Kidney (tissue), 14 donors: ENCODE data around the gene MS4A18. TPM values are rescaled to one million over a fixed set of nuclear protein-coding genes. Genes with fewer than 3 reads are reported as not detected.
A peak's percentile ranks its signal among the peaks of the same experiment; 100 is the strongest.

ENCODE experiments used
- DNase-seq, 5 donors: peaks; one replicate each; pipeline ENCODE4 v3.0.0-alpha.2; 2013 to 2020
- FAIRE-seq: peaks from 2 replicates; lab custom pipeline; 2012; peaks lifted over from hg19 to GRCh38; lab: Jason Lieb, UNC
- H3K27ac ChIP-seq, 2 donors: one replicate each; pipeline ENCODE4 v1.7.0; 2013; ENCODE audit warnings: low read depth in 2 of 2, low read length in 2 of 2, inconsistent platforms in 1 of 2
- H3K27me3 ChIP-seq: one replicate; pipeline ENCODE4 v1.7.1; 2013; ENCODE audit warnings: low read length, inconsistent platforms; ENCODE audit not compliant: control insufficient read depth, insufficient read depth
- H3K36me3 ChIP-seq, 3 donors: one replicate each; pipeline versions ENCODE4 v1.7.0 to v1.7.1; 2013; ENCODE audit warnings: low read length in 3 of 3, control low read depth in 1 of 3, inconsistent platforms in 1 of 3; ENCODE audit not compliant: insufficient read depth in 3 of 3, control insufficient read depth in 2 of 3
- H3K4me1 ChIP-seq, 3 donors: one replicate each; pipeline versions ENCODE4 v1.7.0 to v1.7.1; 2013; ENCODE audit warnings: low read length in 3 of 3, inconsistent platforms in 1 of 3, low read depth in 1 of 3; ENCODE audit not compliant: control insufficient read depth in 2 of 3, insufficient read depth in 2 of 3
- H3K4me3 ChIP-seq, 3 donors: one replicate each; pipeline versions ENCODE4 v1.7.0 to v1.8.1; 2013; ENCODE audit warnings: low read length in 3 of 3, control low read depth in 1 of 3, inconsistent platforms in 1 of 3
- H3K9ac ChIP-seq, 3 donors: one replicate each; pipeline versions ENCODE4 v1.7.0 to v1.7.1; 2013; ENCODE audit warnings: low read length in 3 of 3, control low read depth in 1 of 3, inconsistent platforms in 1 of 3
- H3K9me3 ChIP-seq, 3 donors: one replicate each; pipeline versions ENCODE4 v1.7.0 to v1.7.1; 2013; ENCODE audit warnings: low read length in 3 of 3, control low read depth in 1 of 3, inconsistent platforms in 1 of 3; ENCODE audit not compliant: control insufficient read depth in 2 of 3, insufficient read depth in 1 of 3
- CTCF ChIP-seq: IDR thresholded peaks from 3 replicates; pipeline ENCODE4 v1.5.1; 2012; ENCODE audit warnings: mild to moderate bottlenecking, moderate library complexity, borderline replicate concordance; ENCODE audit not compliant: insufficient read depth; ENCODE audit errors: extremely low read depth
- intact Hi-C: fragments of 100-400 bp; cut with DNase I; formaldehyde crosslinking; loops from one replicate; pipeline ENCODE4 v1.11.1; 2022
- polyA plus RNA-seq: library from polyadenylated mRNA; stranded (reverse); fragments of 350-450 nt; fragmentation: Illumina TruSeq; extraction: RNeasy Lipid Tissue Mini Kit (QIAGEN cat#74804); gene quantifications from one replicate; pipeline ENCODE4 v1.2.3, GENCODE V29; 2014; ENCODE audit warnings: low read depth, low replicate concordance; ENCODE audit not compliant: insufficient read depth
- total RNA-seq: library from RNA; stranded (reverse); fragmentation: NEBNext Ultra II Directional; extraction: Animal tissue kit (Norgen Biotek cat#: 25700); gene quantifications from one replicate; pipeline ENCODE4 v1.2.1, GENCODE V29; 2021
- donor health status: control.
- donor health status: control.
- donor health status: control.
- donor health status: control.
- donor health status: control.
- donor health status: DM: yes; HTN: yes; CAD: no.
- donor health status: Normal renal cell carcinoma (clear cell type).

The MS4A18 gene
- total and polyA plus RNA-seq, 2 donors from 2014 or later, result not detected

GRCh38 chr11:60750911-60751310 is 26.4 kb downstream of the MS4A18 start:
- no peak for TF ChIP-seq CTCF
- FAIRE-seq (no peak), DNase-seq (peak in 1 of 5 donors; percentile 27)
- Histone ChIP-seq H3K27me3 (no peaks in the 10 kb centered on the region), H3K9ac (no peak overlapping the region), H3K9me3 (no peaks in the 10 kb centered on the region), H3K36me3 (no peaks in the 10 kb centered on the region), H3K4me1 (no peaks in the 10 kb centered on the region), H3K4me3 (no peak overlapping the region), H3K27ac (no peak overlapping the region)
- intact Hi-C loops, result no loop called here

- H3K27ac ChIP-seq, result no peak overlapping the region
- no peaks in the 10 kb centered on the region for H3K9me3 ChIP-seq
- no peaks in the 10 kb centered on the region for H3K36me3 ChIP-seq
- no peaks in the 10 kb centered on the region for H3K27me3 ChIP-seq
- no peaks in the 10 kb centered on the region for H3K4me1 ChIP-seq
- no peak overlapping the region for H3K4me3 ChIP-seq
- no peak overlapping the region for H3K9ac ChIP-seq
- FAIRE-seq (no peak), DNase-seq (no peak)
- TF ChIP-seq CTCF, result no peak
- intact Hi-C loops, result no loop called here
These were observed 28.8 kb downstream of the MS4A18 start for GRCh38 chr11:60753309-60753708.

- TF ChIP-seq CTCF, result no peak
- Histone ChIP-seq H3K36me3 (no peaks in the 10 kb centered on the region), H3K27me3 (no peaks in the 10 kb centered on the region), H3K9me3 (no peaks in the 10 kb centered on the region), H3K4me1 (no peaks in the 10 kb centered on the region), H3K4me3 (no peak overlapping the region), H3K9ac (no peak overlapping the region), H3K27ac (no peak overlapping the region)
- FAIRE-seq (no peak), DNase-seq (no peak)
- intact Hi-C loops, result no loop called here
These were observed 30.4 kb downstream of the MS4A18 start for GRCh38 chr11:60754887-60755286.
